PC-3 (cell line): ENCODE measurements around the gene PPP1R16B. TPM values are rescaled to one million over a fixed set of nuclear protein-coding genes. Genes with fewer than 3 reads are reported as not detected.

Experiments used
- ATAC-seq: fragments of 200-7000 bp; cut with Tn5 transposase; 2 replicates; pipeline ENCODE4 v1.9.1; 2020; ENCODE audit warnings: mild to moderate bottlenecking, moderate library complexity
- BruUV-seq: library from RNA; stranded (reverse); fragments of 400-500 nt; replicated peaks from 2 replicates; lab custom pipeline; 2021; lab: Mats Ljungman, UMichigan
- CTCF ChIA-PET: fragments of 300-600 bp; sonication (Branson Sonifier 250); formaldehyde crosslinking; loops from one replicate; lab custom pipeline; 2022; ENCODE audit warnings: antibody characterized with exemption; lab: Charles Lee
- POLR2A ChIA-PET: fragments of 300-600 bp; sonication (Branson Sonifier 250); formaldehyde crosslinking; loops from one replicate; lab custom pipeline; 2022; ENCODE audit warnings: antibody characterized with exemption; ENCODE audit not compliant: unreplicated experiment; lab: Charles Lee
- DNase-seq: peaks from one replicate; pipeline ENCODE4 v3.0.0-alpha.2; 2015
- H2AFZ ChIP-seq: fragments of 300-600 bp; sonication (generic); 2 replicates; pipeline ENCODE4 v1.6.0; 2016; ENCODE audit warnings: antibody characterized with exemption, low read length
- H3F3A ChIP-seq: fragments of 300-600 bp; sonication (generic); one replicate; pipeline ENCODE4 v1.6.0; 2017; ENCODE audit warnings: antibody characterized with exemption, low read length, control low read depth, mild to moderate bottlenecking; ENCODE audit not compliant: unreplicated experiment
- H3K27ac ChIP-seq: fragments of 300-600 bp; sonication (generic); 2 replicates; pipeline ENCODE4 v1.5.1; 2016; ENCODE audit warnings: mild to moderate bottlenecking, low read length
- H3K27me3 ChIP-seq: fragments of 300-600 bp; sonication (generic); 2 replicates; pipeline ENCODE4 v1.6.1; 2016; ENCODE audit warnings: low read length, mixed read lengths
- H3K36me3 ChIP-seq: fragments of 300-600 bp; sonication (generic); 2 replicates; pipeline ENCODE4 v1.6.1; 2016; ENCODE audit warnings: low read depth, mixed run types, low read length, mixed read lengths
- H3K4me1 ChIP-seq: fragments of 300-600 bp; sonication (generic); 2 replicates; pipeline ENCODE4 v1.5.1; 2016; ENCODE audit warnings: low read length; ENCODE audit not compliant: insufficient read depth
- H3K4me2 ChIP-seq: fragments of 300-600 bp; sonication (generic); 2 replicates; pipeline ENCODE4 v1.6.0; 2016; ENCODE audit warnings: low read length
- H3K4me3 ChIP-seq: fragments of 300-600 bp; sonication (generic); 2 replicates; pipeline ENCODE4 v1.5.1; 2016; ENCODE audit warnings: mild to moderate bottlenecking, low read length, mixed read lengths
- H3K79me2 ChIP-seq: fragments of 300-600 bp; sonication (generic); 2 replicates; pipeline ENCODE4 v1.6.1; 2017; ENCODE audit warnings: low read length, mixed read lengths
- H3K9ac ChIP-seq: fragments of 300-600 bp; sonication (generic); 2 replicates; pipeline ENCODE4 v1.6.0; 2016; ENCODE audit warnings: mild to moderate bottlenecking, low read length
- H3K9me2 ChIP-seq: fragments of 300-600 bp; sonication (generic); replicated peaks from 2 replicates; pipeline ENCODE4 v1.6.1; 2016; ENCODE audit warnings: mixed run types, low read length, mixed read lengths
- H3K9me3 ChIP-seq: fragments of 300-600 bp; sonication (generic); 2 replicates; pipeline ENCODE4 v1.6.1; 2016; ENCODE audit warnings: low read length, mixed read lengths
- H4K20me1 ChIP-seq: fragments of 300-600 bp; sonication (generic); 2 replicates; pipeline ENCODE4 v1.6.1; 2016; ENCODE audit warnings: low read length, mixed read lengths
- EZH2 ChIP-seq: fragments of 300-600 bp; sonication (generic); IDR thresholded peaks from one replicate; pipeline ENCODE4 v1.6.1; 2017; ENCODE audit warnings: antibody characterized with exemption, mild to moderate bottlenecking, low read length; ENCODE audit not compliant: unreplicated experiment
- EZH2phosphoT487 ChIP-seq: fragments of 300-600 bp; sonication (generic); IDR thresholded peaks from 2 replicates; pipeline ENCODE4 v1.6.1; 2018; ENCODE audit warnings: mild to moderate bottlenecking, antibody characterized with exemption, low read length, borderline replicate concordance
- intact Hi-C: fragments of 100-400 bp; cut with micrococcal nuclease; formaldehyde crosslinking; loops from 2 replicates; pipeline ENCODE4 v1.9.0; 2023
- total RNA-seq: library from RNA; depleted of rRNA; stranded (reverse); fragments of >200 nt; gene quantifications from 2 replicates; pipeline ENCODE4 v1.2.3, GENCODE V29; 2014
- TF ChIP-seq, protein P1 (sequence below): fragments of 300-600 bp; sonication (generic); conservative IDR thresholded peaks from 2 replicates; pipeline ENCODE4 v1.5.1; 2017; ENCODE audit warnings: antibody characterized with exemption, low read depth, mild to moderate bottlenecking, low read length

The PPP1R16B gene
- total RNA-seq, 1 experiment from 2014 or later, result 0.04 TPM

DNA sequence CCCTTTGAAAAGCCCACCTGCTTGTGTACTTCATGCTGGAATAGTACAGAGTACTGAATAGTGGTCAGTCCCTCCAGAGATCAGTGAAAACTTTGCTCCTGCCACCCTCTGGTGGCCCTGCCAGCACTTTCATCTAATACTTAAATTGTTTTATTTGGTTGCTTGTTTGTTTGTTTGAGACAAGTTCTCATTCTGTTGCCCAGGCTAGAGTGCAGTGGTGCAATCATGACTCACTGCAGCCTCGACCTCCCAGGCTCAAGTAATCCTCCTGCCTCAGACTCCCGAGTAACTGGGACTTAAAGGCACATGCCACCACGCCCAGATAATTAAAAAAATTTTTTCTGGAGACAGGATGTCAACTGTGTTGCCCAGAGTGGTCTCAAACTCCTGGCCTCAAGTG lies 129.8 kb downstream of the PPP1R16B start:
- Histone ChIP-seq H3K36me3 (peaks cover 36% of the 10 kb centered on the region; the same call in 1 of the 2 replicates), H4K20me1 (peaks cover 80% of the 10 kb centered on the region), H3K4me1 (peaks cover 7% of the 10 kb centered on the region; the same call in 1 of the 2 replicates), H3K9ac (no peak overlapping the region), H2AFZ (no peak overlapping the region), H3K9me2 (no peaks in the 10 kb centered on the region), H3K27me3 (no peaks in the 10 kb centered on the region), H3K79me2 (peaks cover 100% of the 10 kb centered on the region), H3F3A (no peaks in the 10 kb centered on the region), H3K4me2 (no peak overlapping the region), H3K4me3 (no peak overlapping the region), H3K9me3 (no peaks in the 10 kb centered on the region), H3K27ac (no peak overlapping the region)
- POLR2A ChIA-PET, result no interaction called here
- peak; percentile 74 for ATAC-seq
- CTCF ChIA-PET, result no interaction called here
- peak; percentile 41 for DNase-seq
- no TSS peak for BruUV-seq
- TF ChIP-seq EZH2phosphoT487, result no peak
- TF ChIP-seq, protein P1, sequence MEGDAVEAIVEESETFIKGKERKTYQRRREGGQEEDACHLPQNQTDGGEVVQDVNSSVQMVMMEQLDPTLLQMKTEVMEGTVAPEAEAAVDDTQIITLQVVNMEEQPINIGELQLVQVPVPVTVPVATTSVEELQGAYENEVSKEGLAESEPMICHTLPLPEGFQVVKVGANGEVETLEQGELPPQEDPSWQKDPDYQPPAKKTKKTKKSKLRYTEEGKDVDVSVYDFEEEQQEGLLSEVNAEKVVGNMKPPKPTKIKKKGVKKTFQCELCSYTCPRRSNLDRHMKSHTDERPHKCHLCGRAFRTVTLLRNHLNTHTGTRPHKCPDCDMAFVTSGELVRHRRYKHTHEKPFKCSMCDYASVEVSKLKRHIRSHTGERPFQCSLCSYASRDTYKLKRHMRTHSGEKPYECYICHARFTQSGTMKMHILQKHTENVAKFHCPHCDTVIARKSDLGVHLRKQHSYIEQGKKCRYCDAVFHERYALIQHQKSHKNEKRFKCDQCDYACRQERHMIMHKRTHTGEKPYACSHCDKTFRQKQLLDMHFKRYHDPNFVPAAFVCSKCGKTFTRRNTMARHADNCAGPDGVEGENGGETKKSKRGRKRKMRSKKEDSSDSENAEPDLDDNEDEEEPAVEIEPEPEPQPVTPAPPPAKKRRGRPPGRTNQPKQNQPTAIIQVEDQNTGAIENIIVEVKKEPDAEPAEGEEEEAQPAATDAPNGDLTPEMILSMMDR, result peak; percentile 59
- intact Hi-C loops, result no loop called here

DNA sequence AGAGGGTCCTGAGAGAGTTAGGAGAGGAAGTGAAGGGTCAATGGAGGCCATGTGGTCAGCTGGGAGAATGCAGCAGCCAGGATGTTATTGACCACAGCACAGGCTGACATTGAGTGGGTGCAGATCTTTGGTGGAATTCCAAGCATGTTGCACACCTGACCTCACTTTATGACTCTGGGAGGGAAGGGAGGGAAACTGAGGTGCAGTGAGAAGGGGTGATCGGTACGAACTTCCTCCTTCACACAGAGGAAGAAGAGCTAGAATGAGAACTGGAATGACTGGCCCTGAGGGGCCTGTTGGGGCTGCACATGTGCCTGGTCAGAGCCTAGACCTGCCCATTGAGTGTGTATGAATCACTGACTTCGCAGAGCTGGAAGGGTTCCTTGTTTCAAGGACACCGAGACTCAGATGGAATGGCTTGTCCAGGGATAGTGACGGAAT lies 130.5 kb downstream of the PPP1R16B start:
- Histone ChIP-seq H3K9me2 (no peaks in the 10 kb centered on the region), H3K27ac (no peak overlapping the region), H3K9ac (no peak overlapping the region), H2AFZ (no peak overlapping the region), H3K4me1 (peaks cover 6% of the 10 kb centered on the region; the same call in 1 of the 2 replicates), H3K4me2 (no peak overlapping the region), H3F3A (no peaks in the 10 kb centered on the region), H3K9me3 (no peaks in the 10 kb centered on the region), H3K4me3 (no peak overlapping the region), H4K20me1 (peaks cover 84% of the 10 kb centered on the region), H3K79me2 (peaks cover 100% of the 10 kb centered on the region), H3K27me3 (no peaks in the 10 kb centered on the region), H3K36me3 (peaks cover 36% of the 10 kb centered on the region; the same call in 1 of the 2 replicates)
- no TSS peak for BruUV-seq
- DNase-seq (no peak), ATAC-seq (no peak)
- CTCF ChIA-PET, result no interaction called here
- TF ChIP-seq, protein P1, result no peak
- no peak for TF ChIP-seq EZH2
- TF ChIP-seq EZH2phosphoT487, result no peak
- intact Hi-C loops, result no loop called here
- POLR2A ChIA-PET, result no interaction called here

DNA sequence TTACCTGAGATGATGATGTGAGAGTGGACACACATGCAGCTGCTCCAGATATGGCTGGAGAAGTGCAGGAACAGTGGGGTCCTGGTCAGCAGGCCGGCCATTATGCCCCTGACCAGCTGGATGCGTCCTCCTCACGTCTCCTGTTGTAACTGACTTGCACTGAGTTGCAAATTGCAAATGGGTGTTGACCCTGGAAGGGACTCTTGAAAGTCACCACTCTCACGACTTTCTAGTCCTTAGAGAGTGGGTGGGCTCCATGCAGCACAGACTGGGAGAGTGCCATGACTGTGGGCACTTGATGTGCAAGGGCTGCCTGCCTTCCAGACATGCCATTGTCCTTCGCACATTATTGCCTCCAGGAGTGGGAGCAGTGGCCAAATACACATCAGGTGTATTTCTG lies 131.5 kb downstream of the PPP1R16B start:
- Histone ChIP-seq H3K79me2 (peaks cover 100% of the 10 kb centered on the region), H3K27me3 (no peaks in the 10 kb centered on the region), H3K27ac (no peak overlapping the region), H3K9ac (no peak overlapping the region), H3K9me3 (no peaks in the 10 kb centered on the region), H4K20me1 (peaks cover 85% of the 10 kb centered on the region), H3K4me3 (no peak overlapping the region), H3K4me1 (no peaks in the 10 kb centered on the region), H3F3A (no peaks in the 10 kb centered on the region), H2AFZ (no peak overlapping the region), H3K36me3 (peaks cover 39% of the 10 kb centered on the region; the same call in 1 of the 2 replicates), H3K4me2 (no peak overlapping the region), H3K9me2 (no peaks in the 10 kb centered on the region)
- DNase-seq, result no peak
- POLR2A ChIA-PET, result interaction anchor here (0.6 kb wide), 1 partner anchor 92 kb away, joined by 3 read pairs; no protein-coding TSS in a partner anchor
- intact Hi-C loops, result no loop called here
- TF ChIP-seq EZH2 (no peak), EZH2phosphoT487 (no peak)
- TF ChIP-seq, protein P1, result no peak
- no TSS peak for BruUV-seq
- no peak for ATAC-seq
- CTCF ChIA-PET, result no interaction called here
